ENCODE results near the gene C4orf50. TPM values are rescaled to one million over a fixed set of nuclear protein-coding genes. Genes with fewer than 3 reads are reported as not detected.

C4orf50 gene
- total and polyA plus RNA-seq, 2 of the 8 experiments (the other 6 are each of a cell fraction or from before 2014, with no cell fraction given): 0.08 to 0.22 TPM

GRCh38 chr4:5956285-5957021, 61.8 kb downstream of the C4orf50 start:
- no peak for FAIRE-seq
- CTCF ChIA-PET (ENCODE audit: partially characterized antibody): interaction anchor here (1.0 to 2.3 kb wide), 7 partner anchors 17 to 61 kb away, joined by 3 to 9 read pairs (median 4); no protein-coding TSS in a partner anchor
- peaks cover 3 to 22% (median 15%) of the 10 kb centered on the region in 4 experiments for H3K4me1 ChIP-seq (replicated peaks in 1 of 4; ENCODE audit: control insufficient read depth in 3 of 4, insufficient read depth in 4 of 4, low read length in 3 of 4)
- TF ChIP-seq RBBP5 (IDR thresholded peaks at IDR 0.05; ENCODE audit: borderline replicate concordance, low read depth, low read length): no peak
- no peak for TF ChIP-seq CTCF (IDR thresholded peaks at IDR 0.05; ENCODE audit: control extremely low read depth in 1 of 3, insufficient read depth in 1 of 3, low read depth in 1 of 3, low read length in 3 of 3)
- TF ChIP-seq CBX8 (IDR thresholded peaks at IDR 0.05; ENCODE audit: borderline replicate concordance, low read depth, low read length): no peak
- no peak for TF ChIP-seq CEBPB (IDR thresholded peaks at IDR 0.05; ENCODE audit: low read depth, low read length)
- TF ChIP-seq POU5F1 (IDR thresholded peaks at IDR 0.05; ENCODE audit: low read depth, low read length): no peak
- peak; percentile 87 for TF ChIP-seq YY1 (IDR thresholded peaks at IDR 0.05; ENCODE audit: low read depth, low read length)
- TF ChIP-seq KDM1A (IDR thresholded peaks at IDR 0.05; ENCODE audit: borderline replicate concordance, low read length): peak; percentile 11; the same call in 1 of the 2 replicates
- TF ChIP-seq BRCA1 (IDR thresholded peaks at IDR 0.05; ENCODE audit: low read depth, low read length): no peak
- TF ChIP-seq CHD2 (IDR thresholded peaks at IDR 0.05; ENCODE audit: low read length): no peak

More at GRCh38 chr4:5956285-5957021, 61.8 kb downstream of the C4orf50 start:
- no peak overlapping the region for H3K23ac ChIP-seq (ENCODE audit: insufficient read length)
- no peaks in the 10 kb centered on the region for H3K36me3 ChIP-seq (ENCODE audit: control insufficient read depth in 2 of 4, insufficient read depth in 4 of 4, low read length in 3 of 4)
- H3K9ac ChIP-seq (replicated peaks in 1 of 4; ENCODE audit: extremely low read depth in 1 of 4, low read depth in 3 of 4, low read length in 3 of 4): no peak overlapping the region; a peak in 1 of 7 replicates
- H4K5ac ChIP-seq (ENCODE audit: insufficient read length, low read depth, low read length): no peak overlapping the region
- H2BK5ac ChIP-seq (ENCODE audit: low read depth, low read length): no peak overlapping the region
- no peak overlapping the region for H3K14ac ChIP-seq (ENCODE audit: insufficient read length)
- 0 out of 2 replicates have a peak overlapping the region, but pooled peaks have one; percentile 40 for H2AK5ac ChIP-seq (ENCODE audit: low read depth, low read length)
- H3K79me2 ChIP-seq (ENCODE audit: control insufficient read depth in 1 of 2, insufficient read depth in 2 of 2, low read length in 2 of 2): no peaks in the 10 kb centered on the region
- H3K23me2 ChIP-seq (ENCODE audit: low read depth, low read length): no peaks in the 10 kb centered on the region
- H3K4me2 ChIP-seq (ENCODE audit: insufficient read depth in 1 of 2, low read depth in 2 of 2, low read length in 2 of 2): peak overlapping the region in 1 of 2 experiments; percentile 11; a peak in 1 of 4 replicates
- peak overlapping the region; percentile 84; the same call in 1 of the 2 replicates for H4K8ac ChIP-seq (ENCODE audit: extremely low read depth, insufficient read depth, low read length)
- H2BK15ac ChIP-seq (ENCODE audit: low read length): peak overlapping the region; percentile 61; the same call in 1 of the 2 replicates
- 77% methylated on average over 14 of the region's 16 CpGs; no CpG with 5 or more reads in 1 of the 2 experiments for WGBS, 2 experiments (ENCODE audit: extremely low coverage in 1 of 2, insufficient coverage in 1 of 2, insufficient read length in 1 of 2, insufficient replicate concordance in 2 of 2, low coverage in 1 of 2, low lambda C conversion rate in 2 of 2, missing lambda C conversion rate in 1 of 2)
- H2BK120ac ChIP-seq (replicated peaks; ENCODE audit: low read depth, low read length): peak overlapping the region; percentile 26
- no peaks in the 10 kb centered on the region for H3K9me3 ChIP-seq (ENCODE audit: insufficient read depth in 2 of 2, low read depth in 1 of 2, low read length in 1 of 2)
- H3K56ac ChIP-seq (replicated peaks; ENCODE audit: insufficient read length, low read depth, low read length): no peak overlapping the region
- peak overlapping the region; percentile 97; the same call in 1 of the 2 replicates for H2BK12ac ChIP-seq (ENCODE audit: low read depth, low read length)
- H2AFZ ChIP-seq (ENCODE audit: low read length): peak overlapping the region; percentile 92
- H3K18ac ChIP-seq (ENCODE audit: extremely low read depth, low read length): peak overlapping the region; percentile 93
- peak overlapping the region; percentile 50 for H4K91ac ChIP-seq (replicated peaks; ENCODE audit: insufficient read length, low read length)
- H3K4me3 ChIP-seq (ENCODE audit: extremely low read depth in 1 of 4, insufficient read depth in 2 of 4, low read depth in 3 of 4, low read length in 4 of 4): no peak overlapping the region
- no peaks in the 10 kb centered on the region for H4K20me1 ChIP-seq (replicated peaks in 1 of 2; ENCODE audit: control insufficient read depth in 1 of 2, insufficient read depth in 2 of 2, low read length in 2 of 2)
- peak overlapping the region; percentile 87 for H3K4ac ChIP-seq (replicated peaks; ENCODE audit: insufficient read length, low read depth, low read length)
- H2BK20ac ChIP-seq (ENCODE audit: low read length): peak overlapping the region; percentile 95
- no peak for DNase-seq (ENCODE audit: low read depth in 1 of 2, low spot score in 2 of 2)
- H3K27me3 ChIP-seq (replicated peaks in 1 of 4; ENCODE audit: control insufficient read depth in 3 of 4, extremely low read depth in 1 of 4, insufficient read depth in 3 of 4, low read length in 3 of 4): peaks cover 0 to 2% (median 0%) of the 10 kb centered on the region in 4 experiments; a peak in 2 of 7 replicates
- POLR2A ChIA-PET (ENCODE audit: partially characterized antibody): interaction anchor here (1.6 kb wide), 1 partner anchor 65 kb away, joined by 5 read pairs; no protein-coding TSS in a partner anchor
- no peaks in the 10 kb centered on the region for H3K79me1 ChIP-seq (ENCODE audit: low read depth, low read length)
- no peak overlapping the region for H3K27ac ChIP-seq (ENCODE audit: low read depth, low read length)

All from H1 (cell line).